ENCODE results near the gene GORAB. TPM values are rescaled to one million over a fixed set of nuclear protein-coding genes. Genes with fewer than 3 reads are reported as not detected.

Gene GORAB
- total RNA-seq, 4 donors from 2014 or later, result 19.7 to 52.8 (median 28.7) TPM

- Histone ChIP-seq H3K27ac (no peak overlapping the region), H3K9me3 (no peaks in the 10 kb centered on the region), H3K4me1 (no peaks in the 10 kb centered on the region), H3K4me3 (no peak overlapping the region), H3K36me3 (no peaks in the 10 kb centered on the region), H3K27me3 (no peaks in the 10 kb centered on the region)
- no peak for DNase-seq
- TF ChIP-seq, protein P1, sequence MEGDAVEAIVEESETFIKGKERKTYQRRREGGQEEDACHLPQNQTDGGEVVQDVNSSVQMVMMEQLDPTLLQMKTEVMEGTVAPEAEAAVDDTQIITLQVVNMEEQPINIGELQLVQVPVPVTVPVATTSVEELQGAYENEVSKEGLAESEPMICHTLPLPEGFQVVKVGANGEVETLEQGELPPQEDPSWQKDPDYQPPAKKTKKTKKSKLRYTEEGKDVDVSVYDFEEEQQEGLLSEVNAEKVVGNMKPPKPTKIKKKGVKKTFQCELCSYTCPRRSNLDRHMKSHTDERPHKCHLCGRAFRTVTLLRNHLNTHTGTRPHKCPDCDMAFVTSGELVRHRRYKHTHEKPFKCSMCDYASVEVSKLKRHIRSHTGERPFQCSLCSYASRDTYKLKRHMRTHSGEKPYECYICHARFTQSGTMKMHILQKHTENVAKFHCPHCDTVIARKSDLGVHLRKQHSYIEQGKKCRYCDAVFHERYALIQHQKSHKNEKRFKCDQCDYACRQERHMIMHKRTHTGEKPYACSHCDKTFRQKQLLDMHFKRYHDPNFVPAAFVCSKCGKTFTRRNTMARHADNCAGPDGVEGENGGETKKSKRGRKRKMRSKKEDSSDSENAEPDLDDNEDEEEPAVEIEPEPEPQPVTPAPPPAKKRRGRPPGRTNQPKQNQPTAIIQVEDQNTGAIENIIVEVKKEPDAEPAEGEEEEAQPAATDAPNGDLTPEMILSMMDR (IDR thresholded peaks at IDR 0.05), result no peak
- TF ChIP-seq POLR2A (IDR thresholded peaks at IDR 0.05), result no peak
These were observed 46.4 kb downstream of the GORAB start for GRCh38 chr1:170578359-170578758.

DNA sequence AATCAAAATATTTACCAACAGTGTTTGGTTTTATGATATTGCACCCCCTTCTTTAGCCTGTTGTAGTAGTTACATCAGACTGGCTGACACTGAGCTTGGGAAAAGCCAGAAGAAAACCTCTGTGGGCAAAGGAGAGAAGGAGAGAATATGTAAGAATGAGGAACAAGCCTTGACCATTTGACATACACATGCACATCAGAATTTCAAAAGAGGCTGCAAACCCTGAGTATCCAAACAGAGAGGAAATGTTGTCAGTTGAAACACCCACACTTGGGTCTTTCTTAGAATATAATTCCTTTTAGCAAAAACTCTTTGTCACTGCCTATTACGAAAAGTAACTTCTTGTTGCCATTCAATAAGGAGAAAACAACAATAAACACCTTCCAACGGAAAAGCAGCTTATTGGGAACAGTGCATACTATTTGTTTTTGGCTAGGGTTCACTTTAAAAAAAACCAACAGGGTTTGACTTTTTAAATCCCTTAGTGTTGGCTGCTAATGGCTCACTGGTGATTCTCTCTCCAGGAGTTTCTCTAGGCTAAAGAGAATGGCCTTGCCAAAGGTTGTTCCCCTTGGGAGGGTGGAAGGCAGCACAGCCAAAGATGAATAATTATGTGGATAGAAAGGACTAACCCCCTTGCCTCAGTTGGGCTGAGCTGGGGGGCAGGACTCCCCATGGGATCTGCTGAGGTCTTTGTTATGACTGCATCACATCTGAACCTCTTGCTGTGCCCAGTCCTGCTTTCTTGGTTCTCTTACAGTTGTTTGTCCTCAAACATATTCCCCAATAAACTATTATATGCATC lies 48.9 kb downstream of the GORAB start:
- no peak for TF ChIP-seq POLR2A (IDR thresholded peaks at IDR 0.05)
- TF ChIP-seq, protein P1 (IDR thresholded peaks at IDR 0.05), result no peak
- Histone ChIP-seq H3K4me1 (no peaks in the 10 kb centered on the region), H3K27me3 (no peaks in the 10 kb centered on the region), H3K36me3 (no peaks in the 10 kb centered on the region), H3K9me3 (no peaks in the 10 kb centered on the region), H3K4me3 (no peak overlapping the region), H3K27ac (no peak overlapping the region)
- DNase-seq, result no peak

DNA sequence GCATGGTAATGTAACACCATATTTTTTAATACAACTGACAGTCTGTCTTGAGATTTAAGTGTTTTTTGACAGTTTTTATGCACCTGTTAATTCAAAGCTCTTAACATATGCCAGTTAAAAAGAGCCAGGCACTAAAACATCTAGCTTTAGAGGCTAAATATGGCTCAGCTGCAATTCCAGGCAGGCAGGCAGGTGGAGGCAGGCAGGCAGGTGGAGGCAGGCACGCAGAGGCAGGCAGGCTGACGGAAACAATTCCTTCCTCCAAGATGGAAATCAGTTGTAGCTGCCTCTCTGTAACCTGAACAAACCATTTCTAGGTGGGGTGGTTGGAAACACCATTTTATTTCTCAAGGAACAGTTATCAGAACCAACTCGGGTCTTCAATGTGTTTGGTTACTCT lies 51.2 kb downstream of the GORAB start:
- no peaks in the 10 kb centered on the region for H3K9me3 ChIP-seq
- DNase-seq, result no peak
- no peak for TF ChIP-seq POLR2A (IDR thresholded peaks at IDR 0.05)
- TF ChIP-seq, protein P1 (IDR thresholded peaks at IDR 0.05), result no peak
- H3K36me3 ChIP-seq, result no peaks in the 10 kb centered on the region
- no peak overlapping the region for H3K27ac ChIP-seq
- H3K4me3 ChIP-seq, result no peak overlapping the region
- H3K27me3 ChIP-seq, result no peaks in the 10 kb centered on the region
- no peaks in the 10 kb centered on the region for H3K4me1 ChIP-seq

- H3K4me3 ChIP-seq, result no peak overlapping the region
- H3K4me1 ChIP-seq, result no peaks in the 10 kb centered on the region
- no peak overlapping the region for H3K27ac ChIP-seq
- H3K27me3 ChIP-seq, result no peaks in the 10 kb centered on the region
- TF ChIP-seq, protein P1 (IDR thresholded peaks at IDR 0.05), result no peak
- no peak for TF ChIP-seq POLR2A (IDR thresholded peaks at IDR 0.05)
- DNase-seq, result no peak
- no peaks in the 10 kb centered on the region for H3K9me3 ChIP-seq
- H3K36me3 ChIP-seq, result no peaks in the 10 kb centered on the region
These were observed 54.6 kb downstream of the GORAB start for GRCh38 chr1:170586321-170587252.

DNA sequence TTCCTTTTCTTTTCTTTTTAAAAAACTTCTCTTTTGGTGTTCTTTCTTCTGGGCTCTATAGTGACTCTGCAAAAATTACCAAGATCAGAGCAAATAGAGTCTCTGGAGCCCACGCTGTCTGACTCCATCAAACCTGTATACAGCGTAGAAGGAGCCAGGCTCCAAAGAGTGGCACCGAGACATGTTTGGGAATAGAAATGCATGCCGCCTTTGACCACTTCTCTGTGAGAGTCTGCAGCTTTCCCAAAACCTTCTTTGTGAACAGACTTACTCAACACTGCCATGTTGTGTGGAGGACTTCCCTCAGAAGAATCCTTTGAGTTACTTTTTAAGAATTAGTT lies 55.3 kb downstream of the GORAB start:
- TF ChIP-seq, protein P1 (IDR thresholded peaks at IDR 0.05), result no peak
- TF ChIP-seq POLR2A (IDR thresholded peaks at IDR 0.05), result no peak
- no peak for DNase-seq
- Histone ChIP-seq H3K4me1 (no peaks in the 10 kb centered on the region), H3K36me3 (no peaks in the 10 kb centered on the region), H3K27ac (no peak overlapping the region), H3K4me3 (no peak overlapping the region), H3K9me3 (no peaks in the 10 kb centered on the region), H3K27me3 (no peaks in the 10 kb centered on the region)
